ENCODE results near the gene TDRD10. TPM values are rescaled to one million over a fixed set of nuclear protein-coding genes. Genes with fewer than 3 reads are reported as not detected.

The TDRD10 gene
- total and polyA plus RNA-seq, 2 of the 8 experiments (the other 6 are each of a cell fraction or from before 2014, with no cell fraction given), result 0.15 to 0.27 TPM

DNA sequence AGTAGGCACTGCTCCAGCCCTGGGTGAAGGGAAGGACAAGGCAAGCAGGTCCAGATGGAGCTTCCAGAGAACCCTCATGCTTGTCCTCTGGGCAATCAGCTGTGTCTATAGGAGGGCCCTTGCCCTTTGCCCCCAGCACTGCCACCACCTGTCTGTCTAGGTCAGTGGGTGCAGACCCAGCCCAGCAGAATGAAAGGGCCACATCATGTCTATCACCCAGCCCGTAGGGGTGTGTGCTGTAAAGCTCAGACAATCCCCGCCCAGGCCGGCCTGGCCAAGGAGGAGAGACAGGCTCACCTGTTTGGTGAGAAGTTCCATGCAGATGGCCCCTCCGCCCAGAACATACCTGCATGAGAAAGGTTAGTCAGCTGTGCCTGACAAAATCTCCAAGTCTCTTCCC lies 49.5 kb downstream of the TDRD10 start:
- Histone ChIP-seq H3K23me2 (ENCODE audit: low read depth, low read length) (no peaks in the 10 kb centered on the region), H4K5ac (ENCODE audit: insufficient read length, low read depth, low read length) (no peak overlapping the region), H3K4ac (replicated peaks; ENCODE audit: insufficient read length, low read depth, low read length) (no peak overlapping the region), H3K79me1 (ENCODE audit: low read depth, low read length) (peaks cover 3% of the 10 kb centered on the region; the same call in 1 of the 2 replicates), H2AK5ac (ENCODE audit: low read depth, low read length) (no peak overlapping the region), H3K9ac (replicated peaks in 1 of 4; ENCODE audit: extremely low read depth in 1 of 4, low read depth in 3 of 4, low read length in 3 of 4) (no peak overlapping the region), H3K36me3 (ENCODE audit: control insufficient read depth in 2 of 4, insufficient read depth in 4 of 4, low read length in 3 of 4) (peaks cover 34 to 72% (median 60%) of the 10 kb centered on the region in 4 experiments), H3K56ac (replicated peaks; ENCODE audit: insufficient read length, low read depth, low read length) (no peak overlapping the region), H3K27ac (ENCODE audit: low read depth, low read length) (no peak overlapping the region), H3K14ac (ENCODE audit: insufficient read length) (no peak overlapping the region), H3K4me3 (ENCODE audit: extremely low read depth in 1 of 4, insufficient read depth in 2 of 4, low read depth in 3 of 4, low read length in 4 of 4) (no peak overlapping the region), H3K27me3 (replicated peaks in 1 of 4; ENCODE audit: control insufficient read depth in 3 of 4, extremely low read depth in 1 of 4, insufficient read depth in 3 of 4, low read length in 3 of 4) (no peaks in the 10 kb centered on the region), H3K4me1 (replicated peaks in 1 of 4; ENCODE audit: control insufficient read depth in 3 of 4, insufficient read depth in 4 of 4, low read length in 3 of 4) (peaks cover 0 to 5% (median 3%) of the 10 kb centered on the region in 4 experiments; a peak in 3 of 7 replicates), H2BK120ac (replicated peaks; ENCODE audit: low read depth, low read length) (no peak overlapping the region), H3K9me3 (ENCODE audit: insufficient read depth in 2 of 2, low read depth in 1 of 2, low read length in 1 of 2) (no peaks in the 10 kb centered on the region), H3K23ac (ENCODE audit: insufficient read length) (no peak overlapping the region), H4K8ac (ENCODE audit: extremely low read depth, insufficient read depth, low read length) (no peak overlapping the region), H3K4me2 (ENCODE audit: insufficient read depth in 1 of 2, low read depth in 2 of 2, low read length in 2 of 2) (no peak overlapping the region), H2BK12ac (ENCODE audit: low read depth, low read length) (no peak overlapping the region), H3K79me2 (ENCODE audit: control insufficient read depth in 1 of 2, insufficient read depth in 2 of 2, low read length in 2 of 2) (peaks cover 0 to 15% of the 10 kb centered on the region in 2 experiments; a peak in 2 of 4 replicates), H3K18ac (ENCODE audit: extremely low read depth, low read length) (no peak overlapping the region), H2BK5ac (ENCODE audit: low read depth, low read length) (no peak overlapping the region), H2AFZ (ENCODE audit: low read length) (no peak overlapping the region), H2BK20ac (ENCODE audit: low read length) (no peak overlapping the region), H2BK15ac (ENCODE audit: low read length) (no peak overlapping the region), H4K91ac (replicated peaks; ENCODE audit: insufficient read length, low read length) (no peak overlapping the region), H4K20me1 (replicated peaks in 1 of 2; ENCODE audit: control insufficient read depth in 1 of 2, insufficient read depth in 2 of 2, low read length in 2 of 2) (peaks cover 2 to 14% of the 10 kb centered on the region in 2 experiments)
- WGBS, 2 experiments (ENCODE audit: extremely low coverage in 1 of 2, insufficient coverage in 1 of 2, insufficient read length in 1 of 2, insufficient replicate concordance in 2 of 2, low coverage in 1 of 2, low lambda C conversion rate in 2 of 2, missing lambda C conversion rate in 1 of 2), result 83% methylated on average over 3 of the region's 4 CpGs; no CpG with 5 or more reads in 1 of the 2 experiments
- FAIRE-seq (no peak), DNase-seq (ENCODE audit: low read depth in 1 of 2, low spot score in 2 of 2) (no peak)
- ChIA-PET CTCF (ENCODE audit: partially characterized antibody) (interaction anchor here (0.6 to 2.2 kb wide), 4 partner anchors 16 to 70 kb away, joined by 3 to 9 read pairs (median 3); no protein-coding TSS in a partner anchor), POLR2A (ENCODE audit: partially characterized antibody) (no interaction called here)
- TF ChIP-seq CHD2 (IDR thresholded peaks at IDR 0.05; ENCODE audit: low read length), result no peak
- TF ChIP-seq EP300 (IDR thresholded peaks at IDR 0.05; ENCODE audit: borderline replicate concordance in 1 of 2, low read depth in 2 of 2, low read length in 2 of 2), result no peak
- TF ChIP-seq CBX5 (IDR thresholded peaks at IDR 0.05; ENCODE audit: low read depth, low read length), result no peak
- no peak for TF ChIP-seq SP2 (IDR thresholded peaks at IDR 0.05; ENCODE audit: low read length)
- TF ChIP-seq, protein P1, sequence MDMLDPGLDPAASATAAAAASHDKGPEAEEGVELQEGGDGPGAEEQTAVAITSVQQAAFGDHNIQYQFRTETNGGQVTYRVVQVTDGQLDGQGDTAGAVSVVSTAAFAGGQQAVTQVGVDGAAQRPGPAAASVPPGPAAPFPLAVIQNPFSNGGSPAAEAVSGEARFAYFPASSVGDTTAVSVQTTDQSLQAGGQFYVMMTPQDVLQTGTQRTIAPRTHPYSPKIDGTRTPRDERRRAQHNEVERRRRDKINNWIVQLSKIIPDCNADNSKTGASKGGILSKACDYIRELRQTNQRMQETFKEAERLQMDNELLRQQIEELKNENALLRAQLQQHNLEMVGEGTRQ (IDR thresholded peaks at IDR 0.05; ENCODE audit: low read length), result no peak
- TF ChIP-seq GTF2F1 (IDR thresholded peaks at IDR 0.05; ENCODE audit: borderline replicate concordance, low read depth, low read length), result no peak
- no peak for TF ChIP-seq RFX5 (IDR thresholded peaks at IDR 0.05; ENCODE audit: borderline replicate concordance, low read depth, low read length)
- TF ChIP-seq YY1 (IDR thresholded peaks at IDR 0.05; ENCODE audit: low read depth, low read length), result no peak
- no peak for TF ChIP-seq SIN3A (conservative IDR thresholded peaks at IDR 0.05 in 1 of 2, IDR thresholded peaks at IDR 0.05 in 1 of 2; ENCODE audit: low read depth in 1 of 2, low read length in 2 of 2)
- TF ChIP-seq, protein P2, sequence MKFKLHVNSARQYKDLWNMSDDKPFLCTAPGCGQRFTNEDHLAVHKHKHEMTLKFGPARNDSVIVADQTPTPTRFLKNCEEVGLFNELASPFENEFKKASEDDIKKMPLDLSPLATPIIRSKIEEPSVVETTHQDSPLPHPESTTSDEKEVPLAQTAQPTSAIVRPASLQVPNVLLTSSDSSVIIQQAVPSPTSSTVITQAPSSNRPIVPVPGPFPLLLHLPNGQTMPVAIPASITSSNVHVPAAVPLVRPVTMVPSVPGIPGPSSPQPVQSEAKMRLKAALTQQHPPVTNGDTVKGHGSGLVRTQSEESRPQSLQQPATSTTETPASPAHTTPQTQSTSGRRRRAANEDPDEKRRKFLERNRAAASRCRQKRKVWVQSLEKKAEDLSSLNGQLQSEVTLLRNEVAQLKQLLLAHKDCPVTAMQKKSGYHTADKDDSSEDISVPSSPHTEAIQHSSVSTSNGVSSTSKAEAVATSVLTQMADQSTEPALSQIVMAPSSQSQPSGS (IDR thresholded peaks at IDR 0.05; ENCODE audit: low read length), result no peak
- no peak for TF ChIP-seq JUN (IDR thresholded peaks at IDR 0.05; ENCODE audit: low read depth, low read length)

All from H1 (cell line).